ENCODE data around the gene MICAL2.

The MICAL2 gene

DNA sequence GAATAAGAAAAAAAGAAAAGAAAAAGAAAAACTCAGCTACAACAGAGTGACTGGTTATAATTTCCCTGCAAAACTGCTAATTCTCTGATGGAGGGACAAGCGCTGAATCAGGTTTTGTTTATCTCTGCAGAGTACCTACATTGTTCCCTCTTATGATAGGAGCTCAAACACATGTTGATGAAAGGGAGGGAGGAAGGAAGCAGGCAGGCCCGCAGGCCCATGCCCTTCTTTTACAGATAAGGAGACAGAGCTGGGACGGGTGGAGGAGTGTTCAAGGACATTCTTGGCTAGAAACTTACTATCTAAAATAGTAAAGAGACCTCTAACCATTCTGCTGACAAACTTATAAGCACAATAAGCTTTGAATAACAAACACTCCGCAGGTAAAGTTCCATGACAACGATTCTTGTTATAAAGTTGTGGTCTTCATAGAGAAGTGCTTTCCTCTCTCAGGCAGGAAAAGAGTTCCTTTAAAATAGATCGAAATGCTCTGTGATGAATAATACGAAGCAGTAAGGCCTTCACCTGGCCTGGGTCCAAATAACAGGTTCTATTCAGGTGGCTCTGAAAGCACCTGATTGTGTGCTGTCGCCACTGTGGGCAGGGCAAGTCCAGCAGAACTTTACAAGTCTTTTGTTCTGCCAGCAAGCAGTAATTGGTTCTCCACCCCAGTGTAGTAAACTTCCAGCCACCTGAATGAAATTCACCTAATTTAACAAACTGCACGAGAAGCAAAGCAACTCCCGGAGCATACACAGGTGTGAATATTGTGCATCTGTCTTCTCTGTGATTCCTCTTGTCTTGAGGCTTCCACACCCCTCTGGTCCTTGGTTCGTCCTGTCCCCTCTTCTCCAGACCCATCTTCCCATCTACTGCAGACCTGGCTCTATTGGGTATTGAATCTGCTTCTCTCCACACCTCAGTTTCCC, 15.3 kb upstream of the MICAL2 start (continued):
- TF ChIP-seq PRDM6 (tag by site-specific recombination; IDR thresholded peaks at IDR 0.05), result no peak
- TF ChIP-seq, protein P1, sequence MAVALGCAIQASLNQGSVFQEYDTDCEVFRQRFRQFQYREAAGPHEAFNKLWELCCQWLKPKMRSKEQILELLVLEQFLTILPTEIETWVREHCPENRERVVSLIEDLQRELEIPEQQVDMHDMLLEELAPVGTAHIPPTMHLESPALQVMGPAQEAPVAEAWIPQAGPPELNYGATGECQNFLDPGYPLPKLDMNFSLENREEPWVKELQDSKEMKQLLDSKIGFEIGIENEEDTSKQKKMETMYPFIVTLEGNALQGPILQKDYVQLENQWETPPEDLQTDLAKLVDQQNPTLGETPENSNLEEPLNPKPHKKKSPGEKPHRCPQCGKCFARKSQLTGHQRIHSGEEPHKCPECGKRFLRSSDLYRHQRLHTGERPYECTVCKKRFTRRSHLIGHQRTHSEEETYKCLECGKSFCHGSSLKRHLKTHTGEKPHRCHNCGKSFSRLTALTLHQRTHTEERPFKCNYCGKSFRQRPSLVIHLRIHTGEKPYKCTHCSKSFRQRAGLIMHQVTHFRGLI (tag by site-specific recombination; IDR thresholded peaks at IDR 0.05), result no peak
- TF ChIP-seq, protein P2, sequence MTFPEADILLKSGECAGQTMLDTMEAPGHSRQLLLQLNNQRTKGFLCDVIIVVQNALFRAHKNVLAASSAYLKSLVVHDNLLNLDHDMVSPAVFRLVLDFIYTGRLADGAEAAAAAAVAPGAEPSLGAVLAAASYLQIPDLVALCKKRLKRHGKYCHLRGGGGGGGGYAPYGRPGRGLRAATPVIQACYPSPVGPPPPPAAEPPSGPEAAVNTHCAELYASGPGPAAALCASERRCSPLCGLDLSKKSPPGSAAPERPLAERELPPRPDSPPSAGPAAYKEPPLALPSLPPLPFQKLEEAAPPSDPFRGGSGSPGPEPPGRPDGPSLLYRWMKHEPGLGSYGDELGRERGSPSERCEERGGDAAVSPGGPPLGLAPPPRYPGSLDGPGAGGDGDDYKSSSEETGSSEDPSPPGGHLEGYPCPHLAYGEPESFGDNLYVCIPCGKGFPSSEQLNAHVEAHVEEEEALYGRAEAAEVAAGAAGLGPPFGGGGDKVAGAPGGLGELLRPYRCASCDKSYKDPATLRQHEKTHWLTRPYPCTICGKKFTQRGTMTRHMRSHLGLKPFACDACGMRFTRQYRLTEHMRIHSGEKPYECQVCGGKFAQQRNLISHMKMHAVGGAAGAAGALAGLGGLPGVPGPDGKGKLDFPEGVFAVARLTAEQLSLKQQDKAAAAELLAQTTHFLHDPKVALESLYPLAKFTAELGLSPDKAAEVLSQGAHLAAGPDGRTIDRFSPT (tag by site-specific recombination; IDR thresholded peaks at IDR 0.05), result no peak

DNA sequence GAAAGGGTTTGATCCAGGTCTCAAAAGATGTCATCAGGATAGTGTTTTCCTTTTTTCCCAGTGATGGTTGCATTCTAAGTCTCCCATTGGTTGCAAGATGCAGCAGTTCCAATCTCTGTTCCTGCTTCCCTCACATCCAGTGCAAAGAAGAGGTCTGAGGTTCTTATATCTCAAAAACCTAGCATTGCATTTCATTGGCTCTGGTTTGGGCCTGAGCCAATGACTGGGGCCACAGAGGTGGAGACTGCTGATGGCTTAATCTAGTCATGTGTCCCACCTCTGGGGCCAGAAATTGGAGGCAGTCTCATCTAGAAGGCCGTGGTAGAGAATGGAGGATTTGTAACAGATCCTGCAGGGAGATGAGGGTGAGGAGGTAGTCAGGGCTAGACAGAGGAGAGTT, 13.2 kb upstream of the MICAL2 start:
- ChIA-PET POLR2A (no interaction called here), CTCF (no interaction called here)
- H3K4me3 ChIP-seq (ENCODE audit: low read depth, low read length), result no peak overlapping the region
- H3K36me3 ChIP-seq (ENCODE audit: control insufficient read depth in 2 of 2, insufficient read depth in 1 of 2, low read length in 2 of 2), result no peaks in the 10 kb centered on the region
- TF ChIP-seq ZNF600 (tag by site-specific recombination; IDR thresholded peaks at IDR 0.05) (no peak), BCL11B (tag by site-specific recombination; IDR thresholded peaks at IDR 0.05; ENCODE audit: low read depth) (no peak), ZNF473 (tag by site-specific recombination; IDR thresholded peaks at IDR 0.05) (no peak), BCL11A (tag by site-specific recombination; IDR thresholded peaks at IDR 0.05; ENCODE audit: low read depth) (no peak)
- H3K4me1 ChIP-seq (ENCODE audit: control insufficient read depth, insufficient read depth, low read length), result no peaks in the 10 kb centered on the region
- no peaks in the 10 kb centered on the region for H3K9me3 ChIP-seq (ENCODE audit: control insufficient read depth, insufficient read depth, low read depth, low read length)
- H3K27ac ChIP-seq (ENCODE audit: extremely low read depth, low read depth, low read length), result no peak overlapping the region

DNA sequence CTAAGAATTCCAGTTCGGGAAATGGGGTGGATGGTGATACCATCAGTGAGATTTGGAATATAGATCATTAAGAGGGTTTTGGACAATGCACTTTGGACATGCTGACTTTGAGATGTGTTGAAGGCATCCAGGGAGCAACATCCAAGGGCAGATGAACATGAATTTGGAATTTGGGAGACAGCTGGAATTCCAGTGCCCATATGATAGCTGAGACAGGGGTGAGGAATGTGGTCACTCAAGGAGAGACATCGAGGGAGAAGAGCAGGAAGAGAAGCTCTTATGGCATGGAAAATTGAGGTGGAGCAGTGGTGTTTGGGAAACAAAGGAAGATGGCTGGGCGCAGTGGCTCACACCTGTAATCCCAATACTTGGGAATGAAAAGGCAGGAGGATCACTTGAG, 11.8 kb upstream of the MICAL2 start:
- TF ChIP-seq ZNF169 (tag by site-specific recombination; IDR thresholded peaks at IDR 0.05) (no peak), ZNF416 (tag by site-specific recombination; IDR thresholded peaks at IDR 0.05) (no peak), ZNF514 (tag by site-specific recombination; IDR thresholded peaks at IDR 0.05) (no peak), RBAK (tag by site-specific recombination; IDR thresholded peaks at IDR 0.05) (no peak), ZNF341 (tag by site-specific recombination; IDR thresholded peaks at IDR 0.05; ENCODE audit: low read depth) (no peak), ZNF223 (tag by site-specific recombination; IDR thresholded peaks at IDR 0.05) (no peak), ZFP69B (tag by site-specific recombination; IDR thresholded peaks at IDR 0.05) (no peak), ZNF626 (tag by site-specific recombination; IDR thresholded peaks at IDR 0.05) (no peak), HOXD13 (CRISPR knock-in tag; IDR thresholded peaks at IDR 0.05; ENCODE audit: borderline replicate concordance) (no peak), REPIN1 (tag by site-specific recombination; IDR thresholded peaks at IDR 0.05; ENCODE audit: low read depth) (no peak)
- Histone ChIP-seq H3K36me3 (ENCODE audit: control insufficient read depth in 2 of 2, insufficient read depth in 1 of 2, low read length in 2 of 2) (no peaks in the 10 kb centered on the region), H3K4me3 (ENCODE audit: low read depth, low read length) (no peak overlapping the region), H3K4me1 (ENCODE audit: control insufficient read depth, insufficient read depth, low read length) (no peaks in the 10 kb centered on the region), H3K9me3 (ENCODE audit: control insufficient read depth, insufficient read depth, low read depth, low read length) (no peaks in the 10 kb centered on the region), H3K27ac (ENCODE audit: extremely low read depth, low read depth, low read length) (no peak overlapping the region)
- POLR2A ChIA-PET, result interaction anchor here (0.6 kb wide), 1 partner anchor 42 kb away, joined by 3 read pairs; no protein-coding TSS in a partner anchor
- CTCF ChIA-PET, result interaction anchor here (0.6 to 2.9 kb wide), 5 partner anchors 12 to 512 kb away, joined by 3 to 13 read pairs (median 4); no protein-coding TSS in a partner anchor

All from HEK293 (cell line).